ENCODE results near the gene ARRB1. TPM values are rescaled to one million over a fixed set of nuclear protein-coding genes. Genes with fewer than 3 reads are reported as not detected.
"Not testable (repeated sequence)": the region's sequence is repeated elsewhere in the genome, so short reads cannot be mapped to it uniquely, and the experiment has no call there.

Gene ARRB1
- total RNA-seq, 1 experiment from 2014 or later, result 116 TPM

- peak; percentile 83 for DNase-seq
- Histone ChIP-seq H3K4me3 (ENCODE audit: insufficient read depth, low read depth, low read length) (no peak overlapping the region), H3K36me3 (replicated peaks; ENCODE audit: control insufficient read depth, insufficient read depth, low read length) (no peaks in the 10 kb centered on the region), H3K27me3 (ENCODE audit: control insufficient read depth, insufficient read depth, low read length) (no peaks in the 10 kb centered on the region)
Measured at GRCh38 chr11:75342966-75343870, 8.2 kb downstream of the ARRB1 start.

DNA sequence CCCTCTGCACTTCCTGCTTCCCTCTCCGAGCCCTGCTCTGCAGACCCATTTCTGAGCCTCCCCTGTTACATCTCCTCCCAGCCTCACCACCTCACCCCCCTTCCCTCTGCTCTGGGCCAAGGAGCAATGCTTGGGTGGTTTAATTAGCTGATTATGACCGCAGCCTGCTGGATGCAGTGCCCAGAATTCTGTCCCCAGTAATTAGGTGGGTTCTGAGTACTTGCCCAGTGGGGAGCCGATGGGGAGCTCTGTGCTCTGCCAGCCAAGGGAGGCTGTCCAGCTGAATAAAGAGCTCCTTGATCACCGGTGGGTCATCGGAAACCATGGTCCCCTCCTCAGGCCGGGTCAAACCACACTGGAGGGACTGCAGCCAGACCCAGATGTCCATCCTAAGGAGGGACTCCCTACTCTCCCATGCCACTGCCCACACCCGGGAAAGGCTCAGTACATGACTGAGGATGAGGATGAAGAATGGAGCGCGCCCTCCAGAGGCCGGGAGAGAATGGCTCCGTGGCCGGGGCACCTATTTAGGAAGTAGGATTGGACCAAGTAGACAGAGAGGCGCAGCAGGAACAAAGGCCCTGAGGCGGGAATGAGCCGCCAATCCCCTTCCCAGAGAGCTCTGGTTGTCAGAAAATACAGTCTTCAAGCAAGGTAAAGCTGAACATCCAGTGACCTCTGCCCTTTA is 9.1 kb downstream of the ARRB1 start:
- H3K4me3 ChIP-seq (ENCODE audit: insufficient read depth, low read depth, low read length), result no peak overlapping the region
- no peaks in the 10 kb centered on the region for H3K27me3 ChIP-seq (ENCODE audit: control insufficient read depth, insufficient read depth, low read length)
- DNase-seq, result peak; percentile 49
- H3K36me3 ChIP-seq (replicated peaks; ENCODE audit: control insufficient read depth, insufficient read depth, low read length), result no peaks in the 10 kb centered on the region

GRCh38 chr11:75341612-75342011 is 9.8 kb downstream of the ARRB1 start:
- DNase-seq, result peak; percentile 51
- Histone ChIP-seq H3K27me3 (ENCODE audit: control insufficient read depth, insufficient read depth, low read length) (no peaks in the 10 kb centered on the region), H3K36me3 (replicated peaks; ENCODE audit: control insufficient read depth, insufficient read depth, low read length) (no peaks in the 10 kb centered on the region)

DNA sequence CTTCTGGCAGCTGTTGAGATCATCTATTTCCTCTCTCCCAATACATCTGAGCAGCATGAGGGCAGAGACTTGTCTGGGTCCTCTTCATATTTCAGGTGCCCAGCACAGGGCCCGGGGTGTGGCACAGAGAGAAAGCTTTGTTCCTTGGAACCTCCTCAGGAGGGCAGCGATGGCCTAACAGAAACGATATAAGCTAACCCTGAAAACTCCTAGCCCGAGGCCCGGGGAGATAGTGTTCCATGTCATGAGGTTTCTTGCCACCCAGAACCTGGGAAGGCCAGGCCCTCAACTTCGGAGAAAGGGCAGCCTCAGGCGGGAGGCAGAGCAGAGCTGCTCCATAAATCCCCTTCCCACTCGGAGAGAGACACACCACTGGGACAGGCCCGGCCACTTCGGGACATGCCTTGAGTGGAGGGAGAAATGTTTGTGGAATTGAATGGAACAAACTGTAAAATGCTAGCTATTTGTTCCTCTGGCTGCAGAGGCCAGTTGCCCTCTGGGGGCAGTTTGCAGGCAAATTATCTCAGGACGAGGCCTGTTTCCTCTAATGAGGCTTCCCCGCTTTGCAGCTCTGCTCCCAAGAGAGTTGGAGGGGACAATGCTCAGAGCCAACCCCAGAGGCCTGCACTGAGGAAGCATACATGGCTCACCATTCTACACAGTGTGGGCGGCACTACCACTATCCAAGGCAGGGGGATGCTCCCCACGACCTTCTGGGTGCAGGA is 11.6 kb downstream of the ARRB1 start:
- no peak for DNase-seq
- no peaks in the 10 kb centered on the region for H3K36me3 ChIP-seq (replicated peaks; ENCODE audit: control insufficient read depth, insufficient read depth, low read length)

More at GRCh38 chr11:75341612-75342011, 9.8 kb downstream of the ARRB1 start:
- H3K4me3 ChIP-seq (ENCODE audit: insufficient read depth, low read depth, low read length), result no peak overlapping the region

GRCh38 chr11:75338516-75339208 is 12.8 kb downstream of the ARRB1 start:
- H3K36me3 ChIP-seq (replicated peaks; ENCODE audit: control insufficient read depth, insufficient read depth, low read length), result no peaks in the 10 kb centered on the region
- no peak for DNase-seq
- no peaks in the 10 kb centered on the region for H3K27me3 ChIP-seq (ENCODE audit: control insufficient read depth, insufficient read depth, low read length)
- H3K4me3 ChIP-seq (ENCODE audit: insufficient read depth, low read depth, low read length), result no peak overlapping the region

More for the DNA sequence above, 11.6 kb downstream of the ARRB1 start:
- no peaks in the 10 kb centered on the region for H3K27me3 ChIP-seq (ENCODE audit: control insufficient read depth, insufficient read depth, low read length)
- H3K4me3 ChIP-seq (ENCODE audit: insufficient read depth, low read depth, low read length), result no peak overlapping the region

- no peaks in the 10 kb centered on the region for H3K36me3 ChIP-seq (replicated peaks; ENCODE audit: control insufficient read depth, insufficient read depth, low read length)
- H3K4me3 ChIP-seq (ENCODE audit: insufficient read depth, low read depth, low read length), result no peak overlapping the region
- no peaks in the 10 kb centered on the region for H3K27me3 ChIP-seq (ENCODE audit: control insufficient read depth, insufficient read depth, low read length)
- no peak for DNase-seq
Measured at GRCh38 chr11:75337195-75337654, 14.2 kb downstream of the ARRB1 start.

GRCh38 chr11:75334976-75335375 is 16.5 kb downstream of the ARRB1 start:
- peak; percentile 69 for DNase-seq
- no peaks in the 10 kb centered on the region for H3K27me3 ChIP-seq (ENCODE audit: control insufficient read depth, insufficient read depth, low read length)
- H3K36me3 ChIP-seq (replicated peaks; ENCODE audit: control insufficient read depth, insufficient read depth, low read length), result no peaks in the 10 kb centered on the region
- H3K4me3 ChIP-seq (ENCODE audit: insufficient read depth, low read depth, low read length), result no peak overlapping the region

DNA sequence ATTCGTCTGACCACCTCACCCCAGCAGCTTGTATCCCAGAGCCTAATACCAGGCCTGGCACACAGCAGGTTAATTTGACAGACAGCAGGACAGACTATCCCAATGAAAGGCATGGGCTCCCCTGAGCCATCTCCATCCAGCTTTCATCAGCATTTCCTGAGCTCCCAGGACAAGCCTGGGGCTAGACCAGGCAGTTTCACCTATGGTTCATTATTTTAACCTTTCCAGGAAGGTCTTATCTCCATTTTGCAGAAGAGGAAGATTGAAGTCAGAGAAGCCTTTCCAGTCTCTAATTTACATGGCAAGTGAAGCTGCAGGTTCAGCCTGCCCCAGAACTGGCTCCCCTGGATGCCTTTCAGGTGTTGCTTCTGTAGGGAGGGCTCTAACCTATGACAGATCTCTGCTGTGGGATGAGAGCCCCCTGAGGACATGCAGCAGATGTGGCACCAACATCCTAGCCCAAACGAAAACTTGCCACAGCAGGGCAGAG is 17.0 kb downstream of the ARRB1 start:
- peak; percentile 50 for DNase-seq
- Histone ChIP-seq H3K36me3 (replicated peaks; ENCODE audit: control insufficient read depth, insufficient read depth, low read length) (no peaks in the 10 kb centered on the region), H3K27me3 (ENCODE audit: control insufficient read depth, insufficient read depth, low read length) (no peaks in the 10 kb centered on the region), H3K4me3 (ENCODE audit: insufficient read depth, low read depth, low read length) (no peak overlapping the region)

GRCh38 chr11:75333807-75334140 is 17.7 kb downstream of the ARRB1 start:
- no peak for DNase-seq
- H3K4me3 ChIP-seq (ENCODE audit: insufficient read depth, low read depth, low read length), result no peak overlapping the region
- no peaks in the 10 kb centered on the region for H3K27me3 ChIP-seq (ENCODE audit: control insufficient read depth, insufficient read depth, low read length)
- no peaks in the 10 kb centered on the region for H3K36me3 ChIP-seq (replicated peaks; ENCODE audit: control insufficient read depth, insufficient read depth, low read length)

DNA sequence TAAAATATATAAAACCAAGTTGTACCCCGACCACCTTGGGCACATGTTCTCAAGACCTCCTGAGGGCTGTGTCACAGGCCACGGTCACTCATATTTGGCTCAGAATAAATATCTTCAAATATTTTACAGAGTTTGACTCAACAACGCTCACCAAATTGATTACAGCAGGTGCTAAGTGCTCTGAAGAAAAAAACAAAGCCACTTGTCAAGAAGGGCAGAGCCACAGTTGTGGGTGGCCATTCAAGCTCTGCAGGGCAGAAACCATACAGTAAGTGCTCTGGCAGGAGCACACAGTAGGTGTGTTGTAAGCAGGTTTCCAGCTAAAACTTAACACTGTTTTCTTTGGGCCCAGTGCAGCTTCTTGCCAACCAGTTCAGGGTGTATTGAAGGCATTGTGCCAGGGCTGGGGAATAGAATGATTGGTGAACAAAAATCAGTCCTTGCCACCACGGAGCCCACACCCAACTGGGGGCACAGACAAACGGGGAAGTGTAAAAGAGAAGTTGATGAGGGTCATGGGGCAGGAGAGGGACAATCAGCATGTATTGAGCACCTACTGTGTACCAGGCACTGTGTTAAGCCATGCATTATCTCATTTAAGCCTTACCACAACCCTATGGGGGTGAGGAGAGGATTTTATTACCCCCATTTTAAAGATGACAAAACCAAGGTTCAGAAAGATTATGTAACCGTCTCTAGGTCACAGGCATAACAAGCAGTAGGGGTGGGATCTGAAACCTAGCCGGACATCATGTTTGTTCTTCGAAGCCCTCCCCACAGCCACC is 18.2 kb downstream of the ARRB1 start:
- no peak overlapping the region for H3K4me3 ChIP-seq (ENCODE audit: insufficient read depth, low read depth, low read length)
- H3K36me3 ChIP-seq (replicated peaks; ENCODE audit: control insufficient read depth, insufficient read depth, low read length), result no peaks in the 10 kb centered on the region
- no peak for DNase-seq
- H3K27me3 ChIP-seq (ENCODE audit: control insufficient read depth, insufficient read depth, low read length), result no peaks in the 10 kb centered on the region

- not testable (repeated sequence) for DNase-seq; H3K27me3 ChIP-seq (ENCODE audit: control insufficient read depth, insufficient read depth, low read length); H3K36me3 ChIP-seq (replicated peaks; ENCODE audit: control insufficient read depth, insufficient read depth, low read length); H3K4me3 ChIP-seq (ENCODE audit: insufficient read depth, low read depth, low read length)
Measured at GRCh38 chr11:75331761-75332160, 19.7 kb downstream of the ARRB1 start.

GRCh38 chr11:75331304-75331703 is 20.2 kb downstream of the ARRB1 start:
- H3K27me3 ChIP-seq (ENCODE audit: control insufficient read depth, insufficient read depth, low read length); DNase-seq; H3K36me3 ChIP-seq (replicated peaks; ENCODE audit: control insufficient read depth, insufficient read depth, low read length); H3K4me3 ChIP-seq (ENCODE audit: insufficient read depth, low read depth, low read length): not testable (repeated sequence)

- H3K36me3 ChIP-seq (replicated peaks; ENCODE audit: control insufficient read depth, insufficient read depth, low read length); H3K4me3 ChIP-seq (ENCODE audit: insufficient read depth, low read depth, low read length); DNase-seq; H3K27me3 ChIP-seq (ENCODE audit: control insufficient read depth, insufficient read depth, low read length): not testable (repeated sequence)
Measured at GRCh38 chr11:75330886-75331285, 20.6 kb downstream of the ARRB1 start.

All from H7 (cell line).